Caco-2 (cell line): Measurements from ENCODE around the gene CCNA1. TPM values are rescaled to one million over a fixed set of nuclear protein-coding genes. Genes with fewer than 3 reads are reported as not detected.

Experiments
- BruUV-seq: library from RNA; stranded (reverse); fragments of 400-500 nt; replicated peaks from 2 replicates; lab custom pipeline; 2021; lab: Mats Ljungman, UMichigan
- CTCF ChIA-PET: fragments of 300-600 bp; sonication (Branson Sonifier 250); formaldehyde crosslinking; loops from one replicate; lab custom pipeline; 2022; ENCODE audit warnings: antibody characterized with exemption; lab: Charles Lee
- POLR2A ChIA-PET: fragments of 300-600 bp; sonication (Branson Sonifier 250); formaldehyde crosslinking; loops from one replicate; lab custom pipeline; 2022; ENCODE audit warnings: antibody characterized with exemption; lab: Charles Lee
- DNase-seq, 2 experiments: peaks; one replicate each; pipeline versions ENCODE4 v3.0.0 to v3.0.0-alpha.2; 2020 to 2022
- H3K27me3 ChIP-seq: replicated peaks from 2 replicates; pipeline ENCODE4 v1.6.0; 2011; ENCODE audit warnings: low read length; ENCODE audit not compliant: control insufficient read depth, insufficient read depth
- H3K36me3 ChIP-seq: 2 replicates; pipeline ENCODE4 v1.5.1; 2011; ENCODE audit warnings: low read length; ENCODE audit not compliant: control insufficient read depth, insufficient read depth
- H3K4me1 ChIP-seq: fragments of 250-450 bp; sonication (Bioruptor Pico); 2 replicates; pipeline ENCODE4 v1.5.1; 2020; ENCODE audit warnings: mild to moderate bottlenecking
- H3K4me3 ChIP-seq: 2 replicates; pipeline ENCODE4 v1.5.1; 2011; ENCODE audit warnings: low read depth, mild to moderate bottlenecking, control low read depth, low read length
- H3K9me3 ChIP-seq: fragments of 250-450 bp; sonication (Bioruptor Pico); 2 replicates; pipeline ENCODE4 v1.5.1; 2020; ENCODE audit warnings: mild to moderate bottlenecking, moderate library complexity
- H3K27ac Mint-ChIP-seq: one replicate; pipeline ENCODE4 v1.8.0; 2022; ENCODE audit warnings: mixed read lengths; ENCODE audit not compliant: unreplicated experiment
- H3K27me3 Mint-ChIP-seq: one replicate; pipeline ENCODE4 v1.8.0; 2022; ENCODE audit warnings: mixed read lengths; ENCODE audit not compliant: insufficient read depth, unreplicated experiment
- H3K36me3 Mint-ChIP-seq: one replicate; pipeline ENCODE4 v1.8.0; 2022; ENCODE audit warnings: mild to moderate bottlenecking, mixed read lengths; ENCODE audit not compliant: insufficient read depth, unreplicated experiment
- H3K4me1 Mint-ChIP-seq: one replicate; pipeline ENCODE4 v1.8.0; 2022; ENCODE audit warnings: low read depth, mixed read lengths; ENCODE audit not compliant: unreplicated experiment
- H3K4me3 Mint-ChIP-seq: one replicate; pipeline ENCODE4 v1.8.0; 2022; ENCODE audit warnings: mild to moderate bottlenecking, moderate library complexity, mixed read lengths; ENCODE audit not compliant: unreplicated experiment
- H3K9me3 Mint-ChIP-seq: one replicate; pipeline ENCODE4 v1.8.0; 2022; ENCODE audit warnings: mixed read lengths; ENCODE audit not compliant: unreplicated experiment
- intact Hi-C: fragments of 100-400 bp; cut with micrococcal nuclease; formaldehyde crosslinking; loops from one replicate; pipeline ENCODE4 v1.10.0; 2022; ENCODE audit not compliant: unreplicated experiment
- total RNA-seq: library from RNA; stranded (reverse); gene quantifications from 2 replicates; pipeline ENCODE4 v1.2.3, GENCODE V29; 2022
- TF ChIP-seq, protein P1 (sequence below), 2 experiments: fragments of 200-600 bp in 1 of 2; IDR thresholded peaks; 1 replicate in 1 of 2; 2 replicates in 1 of 2; pipeline versions ENCODE4 v1.5.1 to v1.8.0; 2011 to 2022; ENCODE audit warnings: antibody characterized with exemption in 1 of 2, control low read depth in 1 of 2, inconsistent platforms in 1 of 2, low read depth in 1 of 2, low read length in 1 of 2, mild to moderate bottlenecking in 1 of 2, moderate library complexity in 1 of 2; ENCODE audit not compliant: insufficient read depth in 1 of 2, severe bottlenecking in 1 of 2, unreplicated experiment in 1 of 2

The CCNA1 gene
- total RNA-seq, 1 experiment from 2014 or later = not detected

DNA sequence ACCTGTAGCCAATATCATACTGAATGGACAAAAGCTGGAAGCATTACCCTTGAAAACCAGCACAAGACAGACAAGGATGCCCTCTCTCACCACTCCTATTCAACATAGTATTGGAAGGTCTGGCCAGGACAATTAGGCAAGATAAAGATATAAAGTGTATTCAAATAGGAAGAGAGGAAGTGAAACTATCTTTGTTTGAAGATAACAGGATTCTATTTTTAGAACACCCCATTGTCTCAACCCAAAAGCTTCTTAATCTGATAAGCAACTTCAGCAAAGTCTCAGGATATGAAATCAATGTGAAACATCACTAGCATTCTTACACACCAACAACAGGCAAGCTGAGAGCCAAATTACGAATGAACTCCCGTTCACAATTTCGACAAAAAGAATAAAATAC, 17.8 kb upstream of the CCNA1 start:
- Histone ChIP-seq H3K4me3 (no peak overlapping the region), H3K4me1 (no peaks in the 10 kb centered on the region), H3K36me3 (no peaks in the 10 kb centered on the region), H3K27me3 (no peaks in the 10 kb centered on the region), H3K9me3 (no peaks in the 10 kb centered on the region; the same call in 1 of the 2 replicates)
- Mint-ChIP-seq H3K27ac (no peak overlapping the region), H3K4me3 (no peak overlapping the region), H3K4me1 (peaks cover 6% of the 10 kb centered on the region), H3K36me3 (no peaks in the 10 kb centered on the region), H3K9me3 (no peaks in the 10 kb centered on the region), H3K27me3 (no peaks in the 10 kb centered on the region)
- CTCF ChIA-PET = interaction anchor here (0.7 kb wide), 1 partner anchor 21 kb away, joined by 3 read pairs; no protein-coding TSS in a partner anchor
- no TSS peak for BruUV-seq
- intact Hi-C loops = no loop called here
- POLR2A ChIA-PET = no interaction called here
- no peak for DNase-seq
- TF ChIP-seq, protein P1, sequence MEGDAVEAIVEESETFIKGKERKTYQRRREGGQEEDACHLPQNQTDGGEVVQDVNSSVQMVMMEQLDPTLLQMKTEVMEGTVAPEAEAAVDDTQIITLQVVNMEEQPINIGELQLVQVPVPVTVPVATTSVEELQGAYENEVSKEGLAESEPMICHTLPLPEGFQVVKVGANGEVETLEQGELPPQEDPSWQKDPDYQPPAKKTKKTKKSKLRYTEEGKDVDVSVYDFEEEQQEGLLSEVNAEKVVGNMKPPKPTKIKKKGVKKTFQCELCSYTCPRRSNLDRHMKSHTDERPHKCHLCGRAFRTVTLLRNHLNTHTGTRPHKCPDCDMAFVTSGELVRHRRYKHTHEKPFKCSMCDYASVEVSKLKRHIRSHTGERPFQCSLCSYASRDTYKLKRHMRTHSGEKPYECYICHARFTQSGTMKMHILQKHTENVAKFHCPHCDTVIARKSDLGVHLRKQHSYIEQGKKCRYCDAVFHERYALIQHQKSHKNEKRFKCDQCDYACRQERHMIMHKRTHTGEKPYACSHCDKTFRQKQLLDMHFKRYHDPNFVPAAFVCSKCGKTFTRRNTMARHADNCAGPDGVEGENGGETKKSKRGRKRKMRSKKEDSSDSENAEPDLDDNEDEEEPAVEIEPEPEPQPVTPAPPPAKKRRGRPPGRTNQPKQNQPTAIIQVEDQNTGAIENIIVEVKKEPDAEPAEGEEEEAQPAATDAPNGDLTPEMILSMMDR (IDR thresholded peaks at IDR 0.05; ENCODE audit: insufficient read depth in 1 of 2, low read depth in 1 of 2, low read length in 1 of 2, severe bottlenecking in 1 of 2, unreplicated experiment in 1 of 2) = no peak

DNA sequence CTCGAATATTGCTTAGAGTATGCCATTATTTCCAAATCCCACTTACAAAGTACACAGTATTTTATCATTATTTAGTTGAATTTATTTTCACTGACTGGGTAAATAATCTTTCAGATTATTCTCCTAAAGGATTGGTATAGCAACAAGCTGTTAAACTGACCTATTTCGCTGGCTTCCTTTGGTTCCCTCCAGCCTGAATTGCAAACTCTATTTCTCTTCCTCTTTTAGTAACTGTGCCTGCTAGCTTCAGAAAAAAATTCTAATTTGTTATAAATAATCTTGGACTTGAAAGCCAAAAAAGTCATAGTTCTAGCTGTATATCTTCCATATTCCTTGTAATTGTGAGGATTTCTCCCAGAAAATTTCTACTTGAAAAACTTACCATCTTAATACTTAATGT, 15.0 kb upstream of the CCNA1 start:
- no peaks in the 10 kb centered on the region for H3K27me3 ChIP-seq
- H3K4me1 Mint-ChIP-seq = peaks cover 6% of the 10 kb centered on the region
- no peak overlapping the region for H3K27ac Mint-ChIP-seq
- no peaks in the 10 kb centered on the region for H3K4me1 ChIP-seq
- ChIA-PET POLR2A (no interaction called here), CTCF (interaction anchor here (1.7 kb wide), 1 partner anchor 319 kb away, joined by 4 read pairs; no protein-coding TSS in a partner anchor)
- intact Hi-C loops = no loop called here
- no peaks in the 10 kb centered on the region for H3K36me3 Mint-ChIP-seq
- no peaks in the 10 kb centered on the region for H3K9me3 Mint-ChIP-seq
- TF ChIP-seq, protein P1 (IDR thresholded peaks at IDR 0.05; ENCODE audit: insufficient read depth in 1 of 2, low read depth in 1 of 2, low read length in 1 of 2, severe bottlenecking in 1 of 2, unreplicated experiment in 1 of 2) = no peak
- H3K36me3 ChIP-seq = no peaks in the 10 kb centered on the region
- H3K9me3 ChIP-seq = no peaks in the 10 kb centered on the region; the same call in 1 of the 2 replicates
- H3K4me3 Mint-ChIP-seq = no peak overlapping the region
- DNase-seq = no peak
- no peak overlapping the region for H3K4me3 ChIP-seq
- BruUV-seq = no TSS peak
- no peaks in the 10 kb centered on the region for H3K27me3 Mint-ChIP-seq

DNA sequence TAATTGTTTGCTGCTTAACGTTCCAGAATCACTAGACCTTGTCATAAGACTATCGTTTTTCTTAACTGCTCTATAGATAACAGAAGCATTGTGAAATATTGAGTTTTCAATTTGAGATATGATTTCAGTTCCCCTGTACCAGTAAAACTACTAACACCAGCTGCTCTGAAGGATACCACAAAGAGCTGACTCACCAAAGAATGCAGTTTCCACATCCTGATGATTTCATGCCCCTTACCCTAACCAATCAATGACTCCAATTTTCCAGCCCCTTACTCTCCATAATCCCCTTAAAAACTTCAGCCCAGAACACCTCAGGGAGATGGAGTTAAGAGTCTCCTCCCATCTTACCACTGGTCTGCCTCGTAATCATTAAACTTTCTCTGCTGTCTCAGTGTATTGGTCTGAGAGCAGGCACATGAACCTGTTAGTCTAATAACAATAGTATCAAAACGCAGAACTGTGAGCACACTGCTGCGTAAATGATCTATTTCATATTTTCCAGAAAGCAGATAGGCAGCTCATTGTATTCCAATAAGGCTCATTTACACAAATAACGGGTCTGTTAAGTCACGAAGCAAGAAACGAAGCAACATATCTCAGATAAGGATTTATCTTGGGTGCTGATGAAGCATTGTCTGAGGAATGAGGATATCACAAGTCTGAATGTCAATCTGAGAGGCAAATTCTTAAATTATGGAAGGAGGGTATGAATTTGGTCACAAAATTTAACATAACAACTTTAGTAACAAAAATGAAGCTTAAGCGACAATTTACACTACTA, 14.1 kb upstream of the CCNA1 start:
- Histone ChIP-seq H3K4me3 (no peak overlapping the region), H3K9me3 (no peaks in the 10 kb centered on the region; the same call in 1 of the 2 replicates), H3K27me3 (no peaks in the 10 kb centered on the region), H3K36me3 (no peaks in the 10 kb centered on the region), H3K4me1 (no peaks in the 10 kb centered on the region)
- Mint-ChIP-seq H3K27ac (no peak overlapping the region), H3K27me3 (no peaks in the 10 kb centered on the region), H3K36me3 (no peaks in the 10 kb centered on the region), H3K4me1 (peaks cover 6% of the 10 kb centered on the region), H3K9me3 (no peaks in the 10 kb centered on the region), H3K4me3 (no peak overlapping the region)
- DNase-seq = no peak
- ChIA-PET CTCF (interaction anchor here (1.7 kb wide), 1 partner anchor 318 kb away, joined by 4 read pairs; no protein-coding TSS in a partner anchor), POLR2A (no interaction called here)
- BruUV-seq = no TSS peak
- intact Hi-C loops = no loop called here
- TF ChIP-seq, protein P1 (IDR thresholded peaks at IDR 0.05; ENCODE audit: insufficient read depth in 1 of 2, low read depth in 1 of 2, low read length in 1 of 2, severe bottlenecking in 1 of 2, unreplicated experiment in 1 of 2) = no peak
